IMR-90 (cell line): ENCODE data around the gene NLRP3. TPM values are rescaled to one million over a fixed set of nuclear protein-coding genes. Genes with fewer than 3 reads are reported as not detected.

ENCODE experiments used
- ATAC-seq: fragments of 200-7000 bp; cut with Tn5 transposase; 2 replicates; pipeline ENCODE4 v1.9.1; 2020; ENCODE audit warnings: low read depth, mild to moderate bottlenecking, moderate library complexity
- BruUV-seq: library from RNA; stranded (reverse); fragments of 400-500 nt; replicated peaks from 2 replicates; lab custom pipeline; 2021; lab: Mats Ljungman, UMichigan
- CTCF ChIA-PET: fragments of 300-600 bp; formaldehyde crosslinking; extraction: SDS; loops from one replicate; lab custom pipeline; 2021; ENCODE audit warnings: antibody characterized with exemption; lab: Yijun Ruan, JAX
- POLR2A ChIA-PET: fragments of 300-600 bp; sonication (Branson Sonifier 250); formaldehyde crosslinking; loops from one replicate; lab custom pipeline; 2022; ENCODE audit warnings: antibody characterized with exemption; ENCODE audit not compliant: unreplicated experiment; lab: Charles Lee
- DNase-seq: peaks from one replicate; pipeline ENCODE4 v3.0.0; 2013
- H2AFZ ChIP-seq: replicated peaks from 2 replicates; pipeline ENCODE3; 2013; ENCODE audit warnings: low read length, mild to moderate bottlenecking; ENCODE audit not compliant: poor library complexity
- H2AK5ac ChIP-seq: 2 replicates; pipeline ENCODE4 v1.6.1; 2013; ENCODE audit warnings: low read depth, low read length, inconsistent platforms
- H2AK9ac ChIP-seq: replicated peaks from 2 replicates; pipeline ENCODE3; 2013; ENCODE audit warnings: mild to moderate bottlenecking, low read depth, low read length, moderate library complexity; ENCODE audit not compliant: poor library complexity
- H2BK120ac ChIP-seq: 2 replicates; pipeline ENCODE4 v1.6.1; 2013; ENCODE audit warnings: low read depth, low read length, inconsistent platforms
- H2BK15ac ChIP-seq: 3 replicates; pipeline ENCODE4 v1.6.1; 2013; ENCODE audit warnings: low read depth, low read length, inconsistent platforms
- H2BK20ac ChIP-seq: 2 replicates; pipeline ENCODE4 v1.6.1; 2013; ENCODE audit warnings: low read depth, mild to moderate bottlenecking, inconsistent platforms, low read length, moderate library complexity
- H2BK5ac ChIP-seq: 2 replicates; pipeline ENCODE4 v1.6.1; 2013; ENCODE audit warnings: mild to moderate bottlenecking, low read depth, low read length, inconsistent platforms; ENCODE audit not compliant: poor library complexity, severe bottlenecking
- H3K14ac ChIP-seq: replicated peaks from 2 replicates; pipeline ENCODE4 v1.6.1; 2013; ENCODE audit warnings: low read depth, low read length, inconsistent platforms
- H3K18ac ChIP-seq: 2 replicates; pipeline ENCODE4 v1.6.1; 2013; ENCODE audit warnings: low read depth, low read length, control low read depth
- H3K23ac ChIP-seq: 2 replicates; pipeline ENCODE4 v1.6.1; 2013; ENCODE audit warnings: low read depth, low read length, inconsistent platforms
- H3K27ac ChIP-seq: 2 replicates; pipeline ENCODE4 v1.5.1; 2013; ENCODE audit warnings: mild to moderate bottlenecking, control low read depth, low read length; ENCODE audit not compliant: insufficient read depth
- H3K27me3 ChIP-seq: 2 replicates; pipeline ENCODE4 v1.6.1; 2013; ENCODE audit warnings: low read length; ENCODE audit not compliant: control insufficient read depth, insufficient read depth
- H3K36me3 ChIP-seq: 2 replicates; pipeline ENCODE4 v1.6.1; 2013; ENCODE audit warnings: low read length, mixed read lengths; ENCODE audit not compliant: control insufficient read depth, insufficient read depth
- H3K4ac ChIP-seq: 2 replicates; pipeline ENCODE4 v1.6.1; 2013; ENCODE audit warnings: low read depth, low read length, inconsistent platforms
- H3K4me1 ChIP-seq: 2 replicates; pipeline ENCODE4 v1.6.1; 2013; ENCODE audit warnings: low read length, mixed read lengths; ENCODE audit not compliant: control insufficient read depth, insufficient read depth
- H3K4me2 ChIP-seq: 2 replicates; pipeline ENCODE4 v1.6.1; 2013; ENCODE audit warnings: low read depth, mild to moderate bottlenecking, control low read depth, low read length, moderate library complexity
- H3K4me3 ChIP-seq: 2 replicates; pipeline ENCODE4 v1.5.1; 2013; ENCODE audit warnings: low read depth, mild to moderate bottlenecking, control low read depth, low read length, moderate library complexity; ENCODE audit not compliant: insufficient read depth
- H3K56ac ChIP-seq: 2 replicates; pipeline ENCODE4 v1.6.1; 2013; ENCODE audit warnings: low read length, inconsistent platforms; ENCODE audit not compliant: insufficient read depth; ENCODE audit errors: extremely low read depth
- H3K79me1 ChIP-seq, 2 experiments: 2 replicates each; pipeline ENCODE4 v1.6.1; 2013; ENCODE audit warnings: low read length in 2 of 2, inconsistent platforms in 1 of 2, low read depth in 1 of 2
- H3K9ac ChIP-seq: 2 replicates; pipeline ENCODE4 v1.6.1; 2013; ENCODE audit warnings: low read depth, low read length, control low read depth
- H3K9me1 ChIP-seq: 2 replicates; pipeline ENCODE4 v1.6.1; 2013; ENCODE audit warnings: low read length, inconsistent platforms; ENCODE audit not compliant: insufficient read depth
- H3K9me3 ChIP-seq: 2 replicates; pipeline ENCODE4 v1.6.1; 2013; ENCODE audit warnings: low read length; ENCODE audit not compliant: control insufficient read depth, insufficient read depth
- H4K20me1 ChIP-seq: 2 replicates; pipeline ENCODE4 v1.6.1; 2013; ENCODE audit warnings: low read length, inconsistent platforms; ENCODE audit not compliant: insufficient read depth
- H4K5ac ChIP-seq: 2 replicates; pipeline ENCODE4 v1.6.1; 2013; ENCODE audit warnings: mild to moderate bottlenecking, low read depth, low read length, control low read depth
- H4K8ac ChIP-seq, 2 experiments: 2 replicates each; pipeline ENCODE4 v1.6.1; 2013; ENCODE audit warnings: low read depth in 2 of 2, low read length in 2 of 2, control low read depth in 1 of 2, inconsistent platforms in 1 of 2
- H4K91ac ChIP-seq: 2 replicates; pipeline ENCODE4 v1.6.1; 2013; ENCODE audit warnings: low read depth, low read length, inconsistent platforms; ENCODE audit not compliant: insufficient read depth
- BHLHE40 ChIP-seq: fragments of 150-350 bp; IDR thresholded peaks from 2 replicates; pipeline ENCODE4 v1.6.1; 2016; ENCODE audit warnings: mild to moderate bottlenecking, low read depth, low read length
- FOS ChIP-seq: fragments of 150-350 bp; IDR thresholded peaks from 2 replicates; pipeline ENCODE4 v1.6.1; 2016; ENCODE audit warnings: low read depth, low read length
- MAFK ChIP-seq: IDR thresholded peaks from 2 replicates; pipeline ENCODE4 v1.6.1; 2012; ENCODE audit warnings: low read depth, low read length, improper control_type of control experiment
- MAZ ChIP-seq: IDR thresholded peaks from 2 replicates; pipeline ENCODE4 v1.6.1; 2012; ENCODE audit warnings: low read depth, mild to moderate bottlenecking, low read length, improper control_type of control experiment, moderate library complexity, borderline replicate concordance
- MXI1 ChIP-seq: IDR thresholded peaks from 2 replicates; pipeline ENCODE4 v1.6.1; 2012; ENCODE audit warnings: low read depth, mild to moderate bottlenecking, low read length, moderate library complexity, borderline replicate concordance
- WGBS, 2 experiments: methylation state at CpG; one replicate each; pipeline versions ENCODE4 v1.1.5 to v1.1.7; 2013; ENCODE audit warnings: missing lambda C conversion rate in 2 of 2; ENCODE audit not compliant: insufficient read length in 1 of 2; ENCODE audit errors: extremely low coverage in 2 of 2; 5-methylcytosine and 5-hydroxymethylcytosine counted together
- dilution Hi-C: fragments of 300-500 bp; cut with HindIII; formaldehyde crosslinking; loops from one replicate; pipeline ENCODE4 v1.14.3; 2018; ENCODE audit warnings: low sequenced_read_pairs; ENCODE audit not compliant: unreplicated experiment
- in situ Hi-C: fragments of 300-500 bp; cut with MboI; formaldehyde crosslinking; loops from 3 replicates; pipeline ENCODE4 v1.14.3; 2019; ENCODE audit warnings: low sequenced_read_pairs, inconsistent platforms, mixed read lengths
- intact Hi-C: fragments of 100-400 bp; cut with micrococcal nuclease; formaldehyde crosslinking; loops from 2 replicates; pipeline ENCODE4 v1.10.0; 2022
- polyA plus RNA-seq, 3 experiments: library from polyadenylated mRNA; depleted of rRNA; stranded (reverse); fragments of >200 nt; gene quantifications; 2 replicates each; pipeline ENCODE4 v1.2.3, GENCODE V29; 2012; ENCODE audit warnings: low replicate concordance in 1 of 3
- total RNA-seq: library from RNA; depleted of rRNA; stranded (reverse); fragments of >200 nt; gene quantifications from 2 replicates; pipeline ENCODE4 v1.2.3, GENCODE V29; 2012
- TF ChIP-seq, protein P1 (sequence below): fragments of 150-350 bp; IDR thresholded peaks from 2 replicates; pipeline ENCODE4 v1.6.1; 2016; ENCODE audit warnings: low read depth, mild to moderate bottlenecking, low read length, moderate library complexity, borderline replicate concordance
- TF ChIP-seq, protein P2 (sequence below): fragments of 150-350 bp; IDR thresholded peaks from 2 replicates; pipeline ENCODE4 v1.6.1; 2017; ENCODE audit warnings: mild to moderate bottlenecking, antibody characterized with exemption, low read length, low read depth

The NLRP3 gene
- total and polyA plus RNA-seq, 2 of the 4 experiments (the other 2 are of a cell fraction) = 0.18 TPM; not detected in 1

DNA sequence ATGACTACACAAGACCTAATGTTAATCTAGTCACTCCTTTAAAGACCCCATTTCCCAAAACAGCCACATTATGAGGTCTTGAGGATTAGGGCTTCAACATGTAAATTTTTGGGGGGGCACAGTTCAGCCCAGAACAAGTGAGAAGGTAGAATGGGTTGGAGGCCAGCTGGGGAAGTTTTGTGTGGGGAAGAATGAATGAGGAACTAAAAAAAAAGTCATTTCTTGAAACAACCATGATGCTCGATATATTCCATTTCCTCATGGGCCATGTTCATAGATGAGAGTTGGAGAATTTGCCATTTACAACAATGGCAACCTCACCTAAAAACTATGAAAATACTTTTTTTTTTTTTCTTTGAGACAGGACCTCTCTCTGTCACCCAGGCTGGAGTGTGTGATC lies 14.5 kb downstream of the NLRP3 start:
- no peaks in the 10 kb centered on the region for H3K4me1 ChIP-seq
- no peaks in the 10 kb centered on the region for H3K9me1 ChIP-seq
- no peak overlapping the region for H4K91ac ChIP-seq
- H3K4me2 ChIP-seq = no peak overlapping the region
- TF ChIP-seq MXI1 (no peak), MAFK (no peak), FOS (no peak), BHLHE40 (no peak), MAZ (no peak)
- TF ChIP-seq, protein P1, sequence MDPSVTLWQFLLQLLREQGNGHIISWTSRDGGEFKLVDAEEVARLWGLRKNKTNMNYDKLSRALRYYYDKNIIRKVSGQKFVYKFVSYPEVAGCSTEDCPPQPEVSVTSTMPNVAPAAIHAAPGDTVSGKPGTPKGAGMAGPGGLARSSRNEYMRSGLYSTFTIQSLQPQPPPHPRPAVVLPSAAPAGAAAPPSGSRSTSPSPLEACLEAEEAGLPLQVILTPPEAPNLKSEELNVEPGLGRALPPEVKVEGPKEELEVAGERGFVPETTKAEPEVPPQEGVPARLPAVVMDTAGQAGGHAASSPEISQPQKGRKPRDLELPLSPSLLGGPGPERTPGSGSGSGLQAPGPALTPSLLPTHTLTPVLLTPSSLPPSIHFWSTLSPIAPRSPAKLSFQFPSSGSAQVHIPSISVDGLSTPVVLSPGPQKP = no peak
- TF ChIP-seq, protein P2, sequence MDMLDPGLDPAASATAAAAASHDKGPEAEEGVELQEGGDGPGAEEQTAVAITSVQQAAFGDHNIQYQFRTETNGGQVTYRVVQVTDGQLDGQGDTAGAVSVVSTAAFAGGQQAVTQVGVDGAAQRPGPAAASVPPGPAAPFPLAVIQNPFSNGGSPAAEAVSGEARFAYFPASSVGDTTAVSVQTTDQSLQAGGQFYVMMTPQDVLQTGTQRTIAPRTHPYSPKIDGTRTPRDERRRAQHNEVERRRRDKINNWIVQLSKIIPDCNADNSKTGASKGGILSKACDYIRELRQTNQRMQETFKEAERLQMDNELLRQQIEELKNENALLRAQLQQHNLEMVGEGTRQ = no peak
- no peak overlapping the region for H3K4me3 ChIP-seq
- H2BK5ac ChIP-seq = no peak overlapping the region
- H2AK5ac ChIP-seq = no peak overlapping the region
- no peaks in the 10 kb centered on the region for H3K36me3 ChIP-seq
- no peak overlapping the region for H2BK15ac ChIP-seq
- H3K4ac ChIP-seq = no peak overlapping the region
- no peak overlapping the region for H3K27ac ChIP-seq
- DNase-seq (no peak), ATAC-seq (no peak)
- H2BK20ac ChIP-seq = no peak overlapping the region
- no peak overlapping the region for H3K14ac ChIP-seq
- H3K9me3 ChIP-seq = peaks cover 5% of the 10 kb centered on the region; the same call in 1 of the 2 replicates
- WGBS, 2 experiments = no CpG with 5 or more reads among the region's 1 CpG
- no peak overlapping the region for H2AK9ac ChIP-seq
- H2BK120ac ChIP-seq = no peak overlapping the region
- H3K23ac ChIP-seq = no peak overlapping the region
- H3K27me3 ChIP-seq = no peaks in the 10 kb centered on the region
- no peak overlapping the region for H4K5ac ChIP-seq
- in situ Hi-C loops (no loop called here), dilution Hi-C loops (no loop called here), intact Hi-C loops (no loop called here)
- CTCF ChIA-PET = no interaction called here
- no peaks in the 10 kb centered on the region for H4K20me1 ChIP-seq
- no peak overlapping the region for H3K56ac ChIP-seq
- H3K79me1 ChIP-seq = no peaks in the 10 kb centered on the region
- H2AFZ ChIP-seq = no peak overlapping the region
- no peak overlapping the region for H3K18ac ChIP-seq
- BruUV-seq = no TSS peak
- POLR2A ChIA-PET = no interaction called here
- H3K9ac ChIP-seq = no peak overlapping the region
- no peak overlapping the region for H4K8ac ChIP-seq
